Kidney epithelial cell (primary cell): ENCODE results near the gene TRIP11. TPM values are rescaled to one million over a fixed set of nuclear protein-coding genes. Genes with fewer than 3 reads are reported as not detected.

Experiments
- DNase-seq: peaks from one replicate; pipeline ENCODE4 v3.0.0-alpha.2; 2010; ENCODE audit warnings: low read depth
- H3K27me3 ChIP-seq: 2 replicates; pipeline ENCODE4 v1.6.0; 2011; ENCODE audit warnings: low read length; ENCODE audit not compliant: control insufficient read depth, insufficient read depth
- H3K36me3 ChIP-seq: 2 replicates; pipeline ENCODE4 v1.5.1; 2011; ENCODE audit warnings: low read length; ENCODE audit not compliant: control insufficient read depth, insufficient read depth
- H3K4me3 ChIP-seq: 2 replicates; pipeline ENCODE4 v1.5.1; 2011; ENCODE audit warnings: low read depth, mild to moderate bottlenecking, control low read depth, low read length
- CTCF ChIP-seq: IDR thresholded peaks from 2 replicates; pipeline ENCODE4 v1.5.1; 2011; ENCODE audit warnings: mild to moderate bottlenecking, moderate library complexity, low read length, control low read depth, inconsistent platforms; ENCODE audit not compliant: insufficient read depth, poor library complexity, severe bottlenecking
- total RNA-seq: library from RNA; depleted of rRNA; stranded (reverse); fragments of >200 nt; gene quantifications from 2 replicates; pipeline ENCODE4 v1.2.3, GENCODE V29; 2015

TRIP11 gene
- total RNA-seq, 1 donor from 2014 or later = 19.4 TPM

GRCh38 chr14:92033906-92034687, 5.8 kb downstream of the TRIP11 start:
- H3K4me3 ChIP-seq = no peak overlapping the region
- H3K27me3 ChIP-seq = no peaks in the 10 kb centered on the region
- H3K36me3 ChIP-seq = no peaks in the 10 kb centered on the region
- TF ChIP-seq CTCF = no peak
- DNase-seq = no peak

GRCh38 chr14:92033433-92033832, 6.4 kb downstream of the TRIP11 start:
- no peak for TF ChIP-seq CTCF
- Histone ChIP-seq H3K36me3 (no peaks in the 10 kb centered on the region), H3K27me3 (no peaks in the 10 kb centered on the region), H3K4me3 (no peak overlapping the region)
- DNase-seq = no peak

- Histone ChIP-seq H3K36me3 (no peaks in the 10 kb centered on the region), H3K4me3 (no peak overlapping the region), H3K27me3 (no peaks in the 10 kb centered on the region)
- no peak for DNase-seq
- no peak for TF ChIP-seq CTCF
Observed at GRCh38 chr14:92026548-92027190, 13.2 kb downstream of the TRIP11 start.

- no peak overlapping the region for H3K4me3 ChIP-seq
- no peak for TF ChIP-seq CTCF
- no peaks in the 10 kb centered on the region for H3K27me3 ChIP-seq
- no peaks in the 10 kb centered on the region for H3K36me3 ChIP-seq
- DNase-seq = no peak
Observed at GRCh38 chr14:92022036-92022435, 17.8 kb downstream of the TRIP11 start.

GRCh38 chr14:92021523-92021922, 18.3 kb downstream of the TRIP11 start:
- no peaks in the 10 kb centered on the region for H3K36me3 ChIP-seq

More at GRCh38 chr14:92021523-92021922, 18.3 kb downstream of the TRIP11 start:
- no peak overlapping the region for H3K4me3 ChIP-seq
- no peak for TF ChIP-seq CTCF
- H3K27me3 ChIP-seq = no peaks in the 10 kb centered on the region
- no peak for DNase-seq
